A549 (cell line): ENCODE measurements around the gene PIEZO2. TPM values are rescaled to one million over a fixed set of nuclear protein-coding genes. Genes with fewer than 3 reads are reported as not detected.

Source experiments
- ATAC-seq, 2 experiments: fragments of 200-7000 bp in 1 of 2; fragments of >200 bp in 1 of 2; cut with Nextera tagmentation in 1 of 2; cut with Tn5 transposase in 1 of 2; 3 replicates each; pipeline versions ENCODE4 v1.8.0 to v1.9.1; 2018 to 2020; ENCODE audit warnings: mild to moderate bottlenecking in 1 of 2, moderate library complexity in 1 of 2
- CTCF ChIA-PET: fragments of 300-600 bp; sonication (Branson Sonifier 250); formaldehyde crosslinking; extraction: SDS; loops from one replicate; lab custom pipeline; 2021; ENCODE audit warnings: antibody characterized with exemption, inconsistent platforms; lab: Yijun Ruan, JAX
- POLR2A ChIA-PET: fragments of 350-600 bp; formaldehyde crosslinking; extraction: SDS; loops from one replicate; lab custom pipeline; 2021; ENCODE audit warnings: antibody characterized with exemption, inconsistent platforms; lab: Yijun Ruan, JAX
- DNase-seq, 2 experiments: peaks; one replicate each; pipeline versions ENCODE4 v3.0.0 to v3.0.0-alpha.2; 2011 to 2016; ENCODE audit warnings: low read depth in 1 of 2, low spot score in 1 of 2
- FAIRE-seq: peaks from 2 replicates; lab custom pipeline; 2011; peaks lifted over from hg19 to GRCh38; lab: Jason Lieb, UNC
- H3K27ac ChIP-seq, 2 experiments: fragments of >200 bp; sonication (Bioruptor Twin); formaldehyde crosslinking; 3 replicates each; pipeline ENCODE4 v1.5.1; 2016 to 2017
- H3K4me1 ChIP-seq: fragments of >200 bp; sonication (Bioruptor Twin); formaldehyde crosslinking; 3 replicates; pipeline ENCODE4 v1.6.1; 2016
- H3K4me2 ChIP-seq: fragments of >200 bp; sonication (Bioruptor Twin); formaldehyde crosslinking; 3 replicates; pipeline ENCODE4 v1.6.1; 2016
- H3K4me3 ChIP-seq: fragments of >200 bp; sonication (Bioruptor Twin); formaldehyde crosslinking; 3 replicates; pipeline ENCODE4 v1.5.1; 2016
- H3K9me3 ChIP-seq: fragments of >200 bp; sonication (Bioruptor Twin); formaldehyde crosslinking; 3 replicates; pipeline ENCODE4 v1.6.1; 2016
- CHD2 ChIP-seq: fragments of 150-350 bp; IDR thresholded peaks from 2 replicates; pipeline ENCODE4 v1.6.1; 2014; ENCODE audit warnings: low read length; ENCODE audit not compliant: partially characterized antibody
- EHMT2 ChIP-seq: fragments of 200-600 bp; sonication (generic); IDR thresholded peaks from 2 replicates; pipeline ENCODE4 v1.6.1; 2016; ENCODE audit warnings: antibody characterized with exemption, low read depth, mild to moderate bottlenecking, moderate library complexity
- EP300 ChIP-seq, 2 experiments: fragments of >200 bp; sonication (Bioruptor Twin); formaldehyde crosslinking; IDR thresholded peaks; 2 replicates in 1 of 2; 3 replicates in 1 of 2; pipeline ENCODE4 v1.6.1; 2016 to 2017
- ESRRA ChIP-seq: fragments of 150-350 bp; IDR thresholded peaks from 2 replicates; pipeline ENCODE4 v1.6.1; 2014; ENCODE audit warnings: mild to moderate bottlenecking, low read length, borderline replicate concordance
- FOXS1 ChIP-seq: fragments of 250-450 bp; sonication (Bioruptor Pico); IDR thresholded peaks from 2 replicates; pipeline ENCODE4 v1.5.0; 2020; ENCODE audit warnings: mild to moderate bottlenecking, moderate library complexity
- HDAC2 ChIP-seq: fragments of 200-600 bp; sonication (generic); IDR thresholded peaks from 2 replicates; pipeline ENCODE4 v1.6.1; 2016
- HEYL ChIP-seq: fragments of 250-450 bp; sonication (Bioruptor Pico); IDR thresholded peaks from 2 replicates; pipeline ENCODE4 v1.8.0; 2021; ENCODE audit warnings: mild to moderate bottlenecking, moderate library complexity
- HOXA7 ChIP-seq: fragments of 250-450 bp; sonication (Bioruptor Pico); IDR thresholded peaks from 2 replicates; pipeline ENCODE4 v1.5.0; 2020; ENCODE audit warnings: mild to moderate bottlenecking, moderate library complexity
- KDM5A ChIP-seq: fragments of 200-600 bp; sonication (generic); IDR thresholded peaks from 2 replicates; pipeline ENCODE4 v1.6.1; 2016; ENCODE audit warnings: antibody characterized with exemption, mild to moderate bottlenecking
- MYC ChIP-seq: IDR thresholded peaks from 2 replicates; pipeline ENCODE4 v1.6.1; 2012; ENCODE audit warnings: mild to moderate bottlenecking, inconsistent platforms, low read length, improper control_type of control experiment, borderline replicate concordance
- NFE2L2 ChIP-seq: fragments of 150-350 bp; conservative IDR thresholded peaks from 2 replicates; pipeline ENCODE4 v1.6.1; 2014; ENCODE audit warnings: low read length
- POLR2AphosphoS2 ChIP-seq: conservative IDR thresholded peaks from 2 replicates; pipeline ENCODE4 v1.6.1; 2012; ENCODE audit warnings: low read length, improper control_type of control experiment, inconsistent platforms
- RARB ChIP-seq: fragments of 250-450 bp; sonication (Bioruptor Pico); IDR thresholded peaks from 2 replicates; pipeline ENCODE4 v1.8.0; 2021; ENCODE audit warnings: mild to moderate bottlenecking, moderate library complexity
- RNF2 ChIP-seq: fragments of 200-600 bp; sonication (generic); IDR thresholded peaks from 2 replicates; pipeline ENCODE4 v1.6.1; 2016; ENCODE audit warnings: low read depth, mild to moderate bottlenecking, antibody characterized with exemption, moderate library complexity, borderline replicate concordance
- SMC3 ChIP-seq: fragments of >200 bp; sonication (Bioruptor Twin); formaldehyde crosslinking; IDR thresholded peaks from 3 replicates; pipeline ENCODE4 v1.6.1; 2018; ENCODE audit warnings: inconsistent platforms
- SREBF2 ChIP-seq: fragments of 450-650 bp; IDR thresholded peaks from 2 replicates; pipeline ENCODE4 v1.6.1; 2014; ENCODE audit warnings: mild to moderate bottlenecking, moderate library complexity
- WGBS: methylation state at CpG from one replicate; pipeline ENCODE4 v1.1.6; 2017; ENCODE audit errors: missing lambda C conversion rate; 5-methylcytosine and 5-hydroxymethylcytosine counted together
- polyA plus RNA-seq, 4 experiments: library from polyadenylated mRNA; depleted of rRNA in 3 of 4; stranded (reverse); fragments of >200 nt; fragmentation: RNase III in 1 of 4; extraction: RNeasy Plus Mini Kit Qiagen cat#74134 plus additional on column Dnase treatment in 1 of 4; gene quantifications; 2 replicates in 3 of 4; 3 replicates in 1 of 4; pipeline ENCODE4 v1.2.3, GENCODE V29; 2011 to 2017
- TF ChIP-seq, protein P1 (sequence below): fragments of 250-450 bp; sonication (Bioruptor Pico); IDR thresholded peaks from 2 replicates; pipeline ENCODE4 v1.5.0; 2020; ENCODE audit warnings: low read depth, mild to moderate bottlenecking, moderate library complexity
- TF ChIP-seq, protein P2 (sequence below): fragments of >200 bp; sonication (Bioruptor Twin); formaldehyde crosslinking; IDR thresholded peaks from 3 replicates; pipeline ENCODE4 v1.5.1; 2016
- TF ChIP-seq, protein P3 (sequence below): fragments of 200-600 bp; sonication (generic); IDR thresholded peaks from 2 replicates; pipeline ENCODE4 v1.6.1; 2016; ENCODE audit warnings: antibody characterized with exemption, mild to moderate bottlenecking, moderate library complexity
- TF ChIP-seq, protein P4 (sequence below): fragments of 150-350 bp; IDR thresholded peaks from 2 replicates; pipeline ENCODE4 v1.6.1; 2014; ENCODE audit warnings: low read depth, mild to moderate bottlenecking, low read length
- TF ChIP-seq, protein P5 (sequence below): IDR thresholded peaks from 2 replicates; pipeline ENCODE4 v1.6.1; 2012; ENCODE audit warnings: low read depth, borderline replicate concordance
- TF ChIP-seq, protein P6 (sequence below): IDR thresholded peaks from 2 replicates; pipeline ENCODE4 v1.6.1; 2012
- TF ChIP-seq, protein P7 (sequence below): IDR thresholded peaks from 2 replicates; pipeline ENCODE4 v1.6.1; 2012

The PIEZO2 gene
- polyA plus RNA-seq, 2 of the 4 experiments (the other 2 are of a cell fraction), result 0.80 to 1.6 TPM

DNA sequence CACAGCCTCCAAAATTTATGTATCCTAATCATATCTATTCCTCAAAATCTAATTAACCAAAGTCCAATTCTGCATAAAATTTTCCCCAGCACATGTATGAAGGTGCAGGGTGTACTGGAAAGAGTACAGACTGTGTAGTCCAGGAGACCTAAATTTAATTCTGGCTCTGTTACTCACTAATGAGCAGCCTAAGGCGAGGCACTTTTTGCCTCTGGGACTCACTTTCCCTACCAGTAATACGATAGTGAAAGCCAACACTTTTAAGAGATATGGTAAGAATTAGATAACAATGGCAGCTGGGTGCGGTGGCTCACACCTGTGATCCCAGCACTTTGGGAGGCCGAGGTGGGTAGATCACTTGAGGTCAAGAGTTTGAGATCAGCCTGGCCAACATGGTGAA, 177.7 kb downstream of the PIEZO2 start:
- Histone ChIP-seq H3K4me3 (no peak overlapping the region), H3K9me3 (no peaks in the 10 kb centered on the region), H3K27ac (no peak overlapping the region), H3K4me1 (peaks cover 11% of the 10 kb centered on the region), H3K4me2 (no peak overlapping the region)
- ATAC-seq (no peak), DNase-seq (no peak), FAIRE-seq (no peak)
- ChIA-PET POLR2A (no interaction called here), CTCF (no interaction called here)
- TF ChIP-seq EP300 (IDR thresholded peaks at IDR 0.05), result no peak
- no peak for TF ChIP-seq RARB (CRISPR knock-in tag)
- TF ChIP-seq CHD2, result no peak
- TF ChIP-seq, protein P1, sequence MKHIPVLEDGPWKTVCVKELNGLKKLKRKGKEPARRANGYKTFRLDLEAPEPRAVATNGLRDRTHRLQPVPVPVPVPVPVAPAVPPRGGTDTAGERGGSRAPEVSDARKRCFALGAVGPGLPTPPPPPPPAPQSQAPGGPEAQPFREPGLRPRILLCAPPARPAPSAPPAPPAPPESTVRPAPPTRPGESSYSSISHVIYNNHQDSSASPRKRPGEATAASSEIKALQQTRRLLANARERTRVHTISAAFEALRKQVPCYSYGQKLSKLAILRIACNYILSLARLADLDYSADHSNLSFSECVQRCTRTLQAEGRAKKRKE (CRISPR knock-in tag), result no peak
- no peak for TF ChIP-seq HDAC2
- no peak for TF ChIP-seq HEYL
- TF ChIP-seq, protein P2, sequence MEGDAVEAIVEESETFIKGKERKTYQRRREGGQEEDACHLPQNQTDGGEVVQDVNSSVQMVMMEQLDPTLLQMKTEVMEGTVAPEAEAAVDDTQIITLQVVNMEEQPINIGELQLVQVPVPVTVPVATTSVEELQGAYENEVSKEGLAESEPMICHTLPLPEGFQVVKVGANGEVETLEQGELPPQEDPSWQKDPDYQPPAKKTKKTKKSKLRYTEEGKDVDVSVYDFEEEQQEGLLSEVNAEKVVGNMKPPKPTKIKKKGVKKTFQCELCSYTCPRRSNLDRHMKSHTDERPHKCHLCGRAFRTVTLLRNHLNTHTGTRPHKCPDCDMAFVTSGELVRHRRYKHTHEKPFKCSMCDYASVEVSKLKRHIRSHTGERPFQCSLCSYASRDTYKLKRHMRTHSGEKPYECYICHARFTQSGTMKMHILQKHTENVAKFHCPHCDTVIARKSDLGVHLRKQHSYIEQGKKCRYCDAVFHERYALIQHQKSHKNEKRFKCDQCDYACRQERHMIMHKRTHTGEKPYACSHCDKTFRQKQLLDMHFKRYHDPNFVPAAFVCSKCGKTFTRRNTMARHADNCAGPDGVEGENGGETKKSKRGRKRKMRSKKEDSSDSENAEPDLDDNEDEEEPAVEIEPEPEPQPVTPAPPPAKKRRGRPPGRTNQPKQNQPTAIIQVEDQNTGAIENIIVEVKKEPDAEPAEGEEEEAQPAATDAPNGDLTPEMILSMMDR, result no peak
- TF ChIP-seq FOXS1 (CRISPR knock-in tag), result no peak
- TF ChIP-seq, protein P3, sequence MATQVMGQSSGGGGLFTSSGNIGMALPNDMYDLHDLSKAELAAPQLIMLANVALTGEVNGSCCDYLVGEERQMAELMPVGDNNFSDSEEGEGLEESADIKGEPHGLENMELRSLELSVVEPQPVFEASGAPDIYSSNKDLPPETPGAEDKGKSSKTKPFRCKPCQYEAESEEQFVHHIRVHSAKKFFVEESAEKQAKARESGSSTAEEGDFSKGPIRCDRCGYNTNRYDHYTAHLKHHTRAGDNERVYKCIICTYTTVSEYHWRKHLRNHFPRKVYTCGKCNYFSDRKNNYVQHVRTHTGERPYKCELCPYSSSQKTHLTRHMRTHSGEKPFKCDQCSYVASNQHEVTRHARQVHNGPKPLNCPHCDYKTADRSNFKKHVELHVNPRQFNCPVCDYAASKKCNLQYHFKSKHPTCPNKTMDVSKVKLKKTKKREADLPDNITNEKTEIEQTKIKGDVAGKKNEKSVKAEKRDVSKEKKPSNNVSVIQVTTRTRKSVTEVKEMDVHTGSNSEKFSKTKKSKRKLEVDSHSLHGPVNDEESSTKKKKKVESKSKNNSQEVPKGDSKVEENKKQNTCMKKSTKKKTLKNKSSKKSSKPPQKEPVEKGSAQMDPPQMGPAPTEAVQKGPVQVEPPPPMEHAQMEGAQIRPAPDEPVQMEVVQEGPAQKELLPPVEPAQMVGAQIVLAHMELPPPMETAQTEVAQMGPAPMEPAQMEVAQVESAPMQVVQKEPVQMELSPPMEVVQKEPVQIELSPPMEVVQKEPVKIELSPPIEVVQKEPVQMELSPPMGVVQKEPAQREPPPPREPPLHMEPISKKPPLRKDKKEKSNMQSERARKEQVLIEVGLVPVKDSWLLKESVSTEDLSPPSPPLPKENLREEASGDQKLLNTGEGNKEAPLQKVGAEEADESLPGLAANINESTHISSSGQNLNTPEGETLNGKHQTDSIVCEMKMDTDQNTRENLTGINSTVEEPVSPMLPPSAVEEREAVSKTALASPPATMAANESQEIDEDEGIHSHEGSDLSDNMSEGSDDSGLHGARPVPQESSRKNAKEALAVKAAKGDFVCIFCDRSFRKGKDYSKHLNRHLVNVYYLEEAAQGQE, result no peak
- TF ChIP-seq POLR2AphosphoS2, result no peak
- 41% methylated on average over 4 of the region's 4 CpGs for WGBS

DNA sequence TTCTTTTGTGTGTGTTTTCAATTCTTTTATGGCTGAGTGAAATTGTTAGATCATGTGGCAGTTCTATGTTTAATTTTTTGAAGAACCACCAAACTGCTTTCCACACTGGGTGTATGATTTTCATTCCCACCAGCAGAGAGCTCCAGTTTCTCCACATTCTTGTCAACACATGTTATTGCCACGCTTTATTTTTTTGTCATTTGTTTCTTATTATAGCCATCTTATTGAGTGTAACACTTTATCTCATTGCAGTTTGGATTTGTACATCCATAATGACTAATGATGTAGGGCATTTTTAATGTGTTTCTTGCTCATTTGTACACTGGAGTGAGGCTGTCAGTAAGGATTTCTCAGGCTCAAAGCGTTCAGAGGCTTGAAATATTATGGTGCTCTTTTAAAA, 184.2 kb downstream of the PIEZO2 start:
- ChIA-PET POLR2A (no interaction called here), CTCF (no interaction called here)
- no peak overlapping the region for H3K4me3 ChIP-seq
- no peaks in the 10 kb centered on the region for H3K9me3 ChIP-seq
- WGBS, result 2% methylated on average over 2 of the region's 2 CpGs
- DNase-seq (no peak), ATAC-seq (no peak), FAIRE-seq (no peak)
- no peak overlapping the region for H3K4me2 ChIP-seq
- no peaks in the 10 kb centered on the region for H3K4me1 ChIP-seq
- H3K27ac ChIP-seq, result no peak overlapping the region
- TF ChIP-seq KDM5A (no peak), RNF2 (no peak), HOXA7 (CRISPR knock-in tag) (no peak), RARB (CRISPR knock-in tag) (no peak), SMC3 (no peak), EHMT2 (no peak), POLR2AphosphoS2 (no peak), MYC (no peak), SREBF2 (no peak), NFE2L2 (no peak), ESRRA (no peak)
- TF ChIP-seq, protein P4, sequence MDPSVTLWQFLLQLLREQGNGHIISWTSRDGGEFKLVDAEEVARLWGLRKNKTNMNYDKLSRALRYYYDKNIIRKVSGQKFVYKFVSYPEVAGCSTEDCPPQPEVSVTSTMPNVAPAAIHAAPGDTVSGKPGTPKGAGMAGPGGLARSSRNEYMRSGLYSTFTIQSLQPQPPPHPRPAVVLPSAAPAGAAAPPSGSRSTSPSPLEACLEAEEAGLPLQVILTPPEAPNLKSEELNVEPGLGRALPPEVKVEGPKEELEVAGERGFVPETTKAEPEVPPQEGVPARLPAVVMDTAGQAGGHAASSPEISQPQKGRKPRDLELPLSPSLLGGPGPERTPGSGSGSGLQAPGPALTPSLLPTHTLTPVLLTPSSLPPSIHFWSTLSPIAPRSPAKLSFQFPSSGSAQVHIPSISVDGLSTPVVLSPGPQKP, result no peak
- TF ChIP-seq, protein P5, sequence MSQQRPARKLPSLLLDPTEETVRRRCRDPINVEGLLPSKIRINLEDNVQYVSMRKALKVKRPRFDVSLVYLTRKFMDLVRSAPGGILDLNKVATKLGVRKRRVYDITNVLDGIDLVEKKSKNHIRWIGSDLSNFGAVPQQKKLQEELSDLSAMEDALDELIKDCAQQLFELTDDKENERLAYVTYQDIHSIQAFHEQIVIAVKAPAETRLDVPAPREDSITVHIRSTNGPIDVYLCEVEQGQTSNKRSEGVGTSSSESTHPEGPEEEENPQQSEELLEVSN, result no peak
- TF ChIP-seq, protein P6, sequence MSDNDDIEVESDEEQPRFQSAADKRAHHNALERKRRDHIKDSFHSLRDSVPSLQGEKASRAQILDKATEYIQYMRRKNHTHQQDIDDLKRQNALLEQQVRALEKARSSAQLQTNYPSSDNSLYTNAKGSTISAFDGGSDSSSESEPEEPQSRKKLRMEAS, result no peak
- TF ChIP-seq, protein P1 (CRISPR knock-in tag), result no peak
- TF ChIP-seq, protein P7, sequence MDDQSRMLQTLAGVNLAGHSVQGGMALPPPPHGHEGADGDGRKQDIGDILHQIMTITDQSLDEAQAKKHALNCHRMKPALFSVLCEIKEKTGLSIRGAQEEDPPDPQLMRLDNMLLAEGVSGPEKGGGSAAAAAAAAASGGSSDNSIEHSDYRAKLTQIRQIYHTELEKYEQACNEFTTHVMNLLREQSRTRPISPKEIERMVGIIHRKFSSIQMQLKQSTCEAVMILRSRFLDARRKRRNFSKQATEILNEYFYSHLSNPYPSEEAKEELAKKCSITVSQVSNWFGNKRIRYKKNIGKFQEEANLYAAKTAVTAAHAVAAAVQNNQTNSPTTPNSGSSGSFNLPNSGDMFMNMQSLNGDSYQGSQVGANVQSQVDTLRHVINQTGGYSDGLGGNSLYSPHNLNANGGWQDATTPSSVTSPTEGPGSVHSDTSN, result no peak
